ENCODE measurements around the gene ZSWIM8. TPM values are rescaled to one million over a fixed set of nuclear protein-coding genes. Genes with fewer than 3 reads are reported as not detected.
"Not testable (repeated sequence)": the region's sequence is repeated elsewhere in the genome, so short reads cannot be mapped to it uniquely, and the experiment has no call there.

The ZSWIM8 gene
- total and polyA plus RNA-seq, 2 of the 8 experiments (the other 6 are each of a cell fraction or from before 2014, with no cell fraction given), result 44.7 to 99.7 TPM

- H2AFZ ChIP-seq (ENCODE audit: low read length); H3K4ac ChIP-seq (replicated peaks; ENCODE audit: insufficient read length, low read depth, low read length); H2BK20ac ChIP-seq (ENCODE audit: low read length); H4K8ac ChIP-seq (ENCODE audit: extremely low read depth, insufficient read depth, low read length); H3K27me3 ChIP-seq (replicated peaks in 1 of 4; ENCODE audit: control insufficient read depth in 3 of 4, extremely low read depth in 1 of 4, insufficient read depth in 3 of 4, low read length in 3 of 4); H3K4me1 ChIP-seq (replicated peaks in 1 of 4; ENCODE audit: control insufficient read depth in 3 of 4, insufficient read depth in 4 of 4, low read length in 3 of 4); H3K79me1 ChIP-seq (ENCODE audit: low read depth, low read length); H3K9ac ChIP-seq (replicated peaks in 1 of 4; ENCODE audit: extremely low read depth in 1 of 4, low read depth in 3 of 4, low read length in 3 of 4); FAIRE-seq; H3K18ac ChIP-seq (ENCODE audit: extremely low read depth, low read length); H3K23ac ChIP-seq (ENCODE audit: insufficient read length); H3K4me3 ChIP-seq (ENCODE audit: extremely low read depth in 1 of 4, insufficient read depth in 2 of 4, low read depth in 3 of 4, low read length in 4 of 4); H2AK5ac ChIP-seq (ENCODE audit: low read depth, low read length); H2BK15ac ChIP-seq (ENCODE audit: low read length); H2BK5ac ChIP-seq (ENCODE audit: low read depth, low read length); H3K9me3 ChIP-seq (ENCODE audit: insufficient read depth in 2 of 2, low read depth in 1 of 2, low read length in 1 of 2); H3K27ac ChIP-seq (ENCODE audit: low read depth, low read length); H2BK12ac ChIP-seq (ENCODE audit: low read depth, low read length); DNase-seq (ENCODE audit: low read depth in 1 of 2, low spot score in 2 of 2); H3K14ac ChIP-seq (ENCODE audit: insufficient read length); H3K56ac ChIP-seq (replicated peaks; ENCODE audit: insufficient read length, low read depth, low read length); H4K5ac ChIP-seq (ENCODE audit: insufficient read length, low read depth, low read length); H4K91ac ChIP-seq (replicated peaks; ENCODE audit: insufficient read length, low read length); H2BK120ac ChIP-seq (replicated peaks; ENCODE audit: low read depth, low read length): not testable (repeated sequence)
- Histone ChIP-seq H3K4me2 (ENCODE audit: insufficient read depth in 1 of 2, low read depth in 2 of 2, low read length in 2 of 2) (peak overlapping the region in 1 of 2 experiments; percentile 84; a peak in 1 of 4 replicates), H4K20me1 (replicated peaks in 1 of 2; ENCODE audit: control insufficient read depth in 1 of 2, insufficient read depth in 2 of 2, low read length in 2 of 2) (peaks cover 3 to 12% of the 10 kb centered on the region in 2 experiments), H3K36me3 (ENCODE audit: control insufficient read depth in 2 of 4, insufficient read depth in 4 of 4, low read length in 3 of 4) (peaks cover 2 to 18% (median 8%) of the 10 kb centered on the region in 4 experiments; a peak in 5 of 8 replicates), H3K79me2 (ENCODE audit: control insufficient read depth in 1 of 2, insufficient read depth in 2 of 2, low read length in 2 of 2) (peaks cover 0 to 25% of the 10 kb centered on the region in 2 experiments; a peak in 3 of 4 replicates), H3K23me2 (ENCODE audit: low read depth, low read length) (peaks cover 12% of the 10 kb centered on the region)
- ChIA-PET CTCF (ENCODE audit: partially characterized antibody) (interaction anchor here (1.0 to 2.2 kb wide), 9 partner anchors 9 to 63 kb away, joined by 3 to 13 read pairs (median 4); a partner anchor contains a TSS), POLR2A (ENCODE audit: partially characterized antibody) (interaction anchor here (1.3 to 6.3 kb wide), 6 partner anchors 8 to 44 kb away, joined by 3 to 79 read pairs (median 7); partner anchors contain the start of gene SEC24C)
- 95% methylated on average over 21 of the region's 21 CpGs; no CpG with 5 or more reads in 1 of the 2 experiments for WGBS, 2 experiments (ENCODE audit: extremely low coverage in 1 of 2, insufficient coverage in 1 of 2, insufficient read length in 1 of 2, insufficient replicate concordance in 2 of 2, low coverage in 1 of 2, low lambda C conversion rate in 2 of 2, missing lambda C conversion rate in 1 of 2)
Observed at GRCh38 chr10:73787031-73787800, 1.8 kb downstream of the ZSWIM8 start.
